ENCODE measurements around the gene RTCB. TPM values are rescaled to one million over a fixed set of nuclear protein-coding genes. Genes with fewer than 3 reads are reported as not detected.

The RTCB gene
- total RNA-seq, 4 donors from 2014 or later: 55.4 to 104 (median 84.0) TPM

DNA sequence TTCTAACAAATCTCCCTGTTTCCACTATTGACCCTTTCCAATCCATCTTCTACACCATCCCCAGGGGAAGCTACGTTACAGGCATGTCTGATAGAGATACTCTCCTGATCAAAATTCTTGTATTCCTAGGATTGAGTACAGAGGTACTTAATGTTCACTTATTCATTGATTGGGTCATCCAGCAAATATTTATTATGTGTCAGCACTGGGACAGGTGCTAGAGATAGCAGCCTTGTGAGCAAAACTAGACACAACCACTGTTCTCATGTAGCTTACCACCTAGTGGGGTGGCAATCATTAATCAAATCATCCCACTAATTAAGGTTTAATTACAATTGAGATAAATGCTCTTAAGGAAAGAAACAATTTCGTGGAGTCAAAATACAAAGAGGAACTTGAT is 9.4 kb upstream of the RTCB start:
- no peak for TF ChIP-seq POLR2AphosphoS5 (IDR thresholded peaks at IDR 0.05)
- TF ChIP-seq POLR2A (IDR thresholded peaks at IDR 0.05): no peak
- no peak for TF ChIP-seq EP300 (IDR thresholded peaks at IDR 0.05; ENCODE audit: low read depth)
- TF ChIP-seq, protein P1, sequence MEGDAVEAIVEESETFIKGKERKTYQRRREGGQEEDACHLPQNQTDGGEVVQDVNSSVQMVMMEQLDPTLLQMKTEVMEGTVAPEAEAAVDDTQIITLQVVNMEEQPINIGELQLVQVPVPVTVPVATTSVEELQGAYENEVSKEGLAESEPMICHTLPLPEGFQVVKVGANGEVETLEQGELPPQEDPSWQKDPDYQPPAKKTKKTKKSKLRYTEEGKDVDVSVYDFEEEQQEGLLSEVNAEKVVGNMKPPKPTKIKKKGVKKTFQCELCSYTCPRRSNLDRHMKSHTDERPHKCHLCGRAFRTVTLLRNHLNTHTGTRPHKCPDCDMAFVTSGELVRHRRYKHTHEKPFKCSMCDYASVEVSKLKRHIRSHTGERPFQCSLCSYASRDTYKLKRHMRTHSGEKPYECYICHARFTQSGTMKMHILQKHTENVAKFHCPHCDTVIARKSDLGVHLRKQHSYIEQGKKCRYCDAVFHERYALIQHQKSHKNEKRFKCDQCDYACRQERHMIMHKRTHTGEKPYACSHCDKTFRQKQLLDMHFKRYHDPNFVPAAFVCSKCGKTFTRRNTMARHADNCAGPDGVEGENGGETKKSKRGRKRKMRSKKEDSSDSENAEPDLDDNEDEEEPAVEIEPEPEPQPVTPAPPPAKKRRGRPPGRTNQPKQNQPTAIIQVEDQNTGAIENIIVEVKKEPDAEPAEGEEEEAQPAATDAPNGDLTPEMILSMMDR (IDR thresholded peaks at IDR 0.05): no peak

DNA sequence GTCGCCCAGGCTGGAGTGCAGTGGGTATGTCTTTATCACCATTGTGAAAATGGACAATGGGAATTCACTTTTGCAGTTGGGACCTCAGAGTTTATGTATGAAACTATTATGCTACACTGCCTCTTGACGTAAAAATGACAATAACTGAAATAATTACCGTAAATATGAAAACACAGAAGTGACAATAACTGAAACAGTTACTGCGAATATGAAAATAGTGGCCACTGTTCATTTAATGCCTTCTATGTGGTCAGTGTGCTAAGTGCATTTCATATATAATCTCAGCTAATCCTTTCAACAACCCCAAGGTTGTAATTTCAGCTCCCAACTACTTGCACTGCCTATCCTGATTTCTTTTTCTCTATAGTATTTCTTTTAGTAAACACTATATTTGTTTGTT is 5.9 kb upstream of the RTCB start:
- intact Hi-C loops (cut with DNase I; ENCODE audit: low total_unique reads): no loop called here
- in situ Hi-C loops (cut with MboI; ENCODE audit: low pct_ligation_motif_present in 1 of 4, low pct_unique_long_range_greater_than_20kb in 1 of 4, low sequenced_read_pairs in 3 of 4): loop anchor here in 1 of 4 donors (10.0 kb wide), 1 partner anchor 57 kb away; the partner anchor contains the start of gene FBXO7
- WGBS, 2 donors (ENCODE audit: low coverage in 1 of 2): 64 to 77% methylated on average over 4 of the region's 4 CpGs
- TF ChIP-seq POLR2AphosphoS5 (IDR thresholded peaks at IDR 0.05) (no peak), POLR2A (IDR thresholded peaks at IDR 0.05) (no peak), EP300 (IDR thresholded peaks at IDR 0.05; ENCODE audit: low read depth) (no peak)
- TF ChIP-seq, protein P1 (IDR thresholded peaks at IDR 0.05): no peak
- H3K4me3 ChIP-seq: no peak overlapping the region
- no peaks in the 10 kb centered on the region for H3K36me3 ChIP-seq
- peaks cover 32% of the 10 kb centered on the region for H3K27me3 ChIP-seq
- no peaks in the 10 kb centered on the region for H3K9me3 ChIP-seq
- no peaks in the 10 kb centered on the region for H3K4me1 ChIP-seq
- no peak overlapping the region for H3K27ac ChIP-seq
- DNase-seq: no peak

More for the DNA sequence above, 9.4 kb upstream of the RTCB start:
- 44 to 49% methylated on average over 2 of the region's 2 CpGs for WGBS, 2 donors (ENCODE audit: low coverage in 1 of 2)
- intact Hi-C loops (cut with DNase I; ENCODE audit: low total_unique reads) (no loop called here), in situ Hi-C loops (cut with MboI; ENCODE audit: low pct_ligation_motif_present in 1 of 4, low pct_unique_long_range_greater_than_20kb in 1 of 4, low sequenced_read_pairs in 3 of 4) (no loop called here)
- H3K9me3 ChIP-seq: no peaks in the 10 kb centered on the region
- DNase-seq: no peak
- H3K27ac ChIP-seq: no peak overlapping the region
- no peak overlapping the region for H3K4me3 ChIP-seq
- H3K36me3 ChIP-seq: no peaks in the 10 kb centered on the region
- peaks cover 32% of the 10 kb centered on the region for H3K27me3 ChIP-seq
- no peaks in the 10 kb centered on the region for H3K4me1 ChIP-seq

DNA sequence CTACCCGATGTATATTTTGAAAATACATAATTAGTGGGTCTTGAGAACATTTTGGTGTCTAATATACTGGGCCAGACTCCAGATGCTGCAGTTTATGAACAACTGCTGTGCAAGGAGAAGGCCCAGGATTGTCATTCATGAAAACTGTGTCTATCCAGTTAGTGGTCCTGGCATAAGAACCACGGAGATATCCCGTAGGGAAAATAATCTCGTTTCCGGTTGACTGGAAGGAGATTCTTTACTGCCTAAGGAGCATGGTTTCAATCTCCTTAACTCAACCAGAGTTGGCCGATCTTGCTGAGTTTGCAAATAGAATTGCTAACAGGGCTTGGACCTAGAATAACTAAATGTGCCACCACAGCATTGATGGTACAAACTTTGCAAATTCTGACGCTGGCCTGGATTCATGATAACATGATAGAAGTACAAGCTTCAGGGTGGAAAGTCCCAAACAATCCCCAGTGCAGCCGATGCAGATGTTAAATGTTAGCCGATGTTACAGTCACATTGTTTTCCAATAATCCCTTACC is 4.6 kb upstream of the RTCB start:
- Histone ChIP-seq H3K27ac (no peak overlapping the region), H3K4me1 (peaks cover 0 to 5% (median 2%) of the 10 kb centered on the region in 4 donors), H3K36me3 (no peaks in the 10 kb centered on the region), H3K9me3 (no peaks in the 10 kb centered on the region), H3K27me3 (peaks cover 20% of the 10 kb centered on the region), H3K4me3 (no peak overlapping the region)
- TF ChIP-seq EP300 (IDR thresholded peaks at IDR 0.05; ENCODE audit: low read depth) (no peak), POLR2AphosphoS5 (IDR thresholded peaks at IDR 0.05) (no peak), POLR2A (IDR thresholded peaks at IDR 0.05) (no peak)
- TF ChIP-seq, protein P1 (IDR thresholded peaks at IDR 0.05): no peak
- 67 to 84% methylated on average over 7 to 9 of the region's 9 CpGs for WGBS, 2 donors (ENCODE audit: low coverage in 1 of 2)
- DNase-seq: no peak
- intact Hi-C loops (cut with DNase I; ENCODE audit: low total_unique reads) (no loop called here), in situ Hi-C loops (cut with MboI; ENCODE audit: low pct_ligation_motif_present in 1 of 4, low pct_unique_long_range_greater_than_20kb in 1 of 4, low sequenced_read_pairs in 3 of 4) (loop anchor here in 1 of 4 donors (10.0 kb wide), 1 partner anchor 58 kb away; the partner anchor contains the start of gene FBXO7)

DNA sequence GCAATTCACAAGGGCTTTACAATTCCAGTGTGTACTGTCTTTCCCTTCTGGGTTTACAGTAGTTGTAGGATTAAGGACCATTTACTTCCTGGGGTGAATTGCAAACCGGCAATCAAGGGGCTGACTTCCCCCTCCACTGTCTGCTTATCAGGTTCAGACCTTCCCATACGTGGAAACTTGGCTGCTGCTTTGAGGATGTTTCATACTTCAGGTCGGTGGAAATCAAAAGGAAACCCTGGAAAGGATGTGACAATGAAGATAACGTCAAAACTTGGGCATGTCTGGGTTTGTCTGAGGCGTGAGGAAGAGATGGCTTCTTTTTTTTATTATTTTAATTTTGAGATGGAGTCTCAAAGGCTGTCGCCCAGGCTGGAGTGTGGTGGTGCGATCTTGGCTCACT is 2.1 kb upstream of the RTCB start:
- in situ Hi-C loops (cut with MboI; ENCODE audit: low pct_ligation_motif_present in 1 of 4, low pct_unique_long_range_greater_than_20kb in 1 of 4, low sequenced_read_pairs in 3 of 4): loop anchor here in 1 of 4 donors (10.0 kb wide), 1 partner anchor 61 kb away; the partner anchor contains the start of gene FBXO7
- no peak for TF ChIP-seq EP300 (IDR thresholded peaks at IDR 0.05; ENCODE audit: low read depth)
- TF ChIP-seq POLR2A (IDR thresholded peaks at IDR 0.05): no peak
- TF ChIP-seq, protein P1 (IDR thresholded peaks at IDR 0.05): no peak
- TF ChIP-seq POLR2AphosphoS5 (IDR thresholded peaks at IDR 0.05): no peak
- Histone ChIP-seq H3K9me3 (no peaks in the 10 kb centered on the region), H3K4me1 (peaks cover 9 to 28% (median 13%) of the 10 kb centered on the region in 4 donors), H3K36me3 (no peaks in the 10 kb centered on the region), H3K27ac (no peak overlapping the region), H3K27me3 (peaks cover 10% of the 10 kb centered on the region), H3K4me3 (no peak overlapping the region)
- intact Hi-C loops (cut with DNase I; ENCODE audit: low total_unique reads): loop anchor here (5.0 kb wide), 1 partner anchor 58 kb away; the partner anchor contains the start of gene FBXO7
- 46 to 73% methylated on average over 5 to 7 of the region's 7 CpGs for WGBS, 2 donors (ENCODE audit: low coverage in 1 of 2)
- no peak for DNase-seq
